Stimulated activated CD4-positive, alpha-beta T cell treated with anti-CD3 and anti-CD28 coated beads, Interleukin-12 subunit alpha, Interleukin-12 subunit beta, amount 100 ng/mL, for 48 hours (primary cell): ENCODE results near the gene PFDN6.

ENCODE experiments used
- DNase-seq, 3 donors: peaks; one replicate each; pipeline ENCODE4 v3.0.0-alpha.2; 2020; ENCODE audit warnings: low read depth in 2 of 3, low spot score in 1 of 3

The PFDN6 gene

GRCh38 chr6:33294086-33294823, 4.9 kb downstream of the PFDN6 start:
- DNase-seq: no peak

GRCh38 chr6:33295621-33296369, 6.4 kb downstream of the PFDN6 start:
- no peak for DNase-seq

- no peak for DNase-seq
Observed at GRCh38 chr6:33296797-33297405, 7.5 kb downstream of the PFDN6 start.

GRCh38 chr6:33297406-33297955, 8.1 kb downstream of the PFDN6 start:
- DNase-seq: no peak

- peak; percentile 46 to 65 (median 60) for DNase-seq
Observed at GRCh38 chr6:33297956-33298772, 8.8 kb downstream of the PFDN6 start.

GRCh38 chr6:33298773-33299236, 9.4 kb downstream of the PFDN6 start, which contains the start of gene RGL2:
Gene RGL2, minus strand, starts transcription at chr6:33298942. Its CDS starts 332 bp downstream, at chr6:33298610.
- peak in 1 of 3 donors; percentile 49 for DNase-seq

GRCh38 chr6:33299237-33299944, 10.0 kb downstream of the PFDN6 start:
- peak; percentile 88 to 92 (median 90) for DNase-seq

- no peak for DNase-seq
Observed at GRCh38 chr6:33301877-33302276, 12.5 kb downstream of the PFDN6 start.

GRCh38 chr6:33304216-33304615, 14.8 kb downstream of the PFDN6 start:
- DNase-seq: no peak

- no peak for DNase-seq
Observed at GRCh38 chr6:33305052-33305451, 15.7 kb downstream of the PFDN6 start.

GRCh38 chr6:33306356-33306755, 17.0 kb downstream of the PFDN6 start:
- no peak for DNase-seq

GRCh38 chr6:33312361-33313104, 23.1 kb downstream of the PFDN6 start:
- peak in 2 of 3 donors; percentile 55 to 68 for DNase-seq

- DNase-seq: no peak
Observed at GRCh38 chr6:33313105-33313708, 23.8 kb downstream of the PFDN6 start.

- peak; percentile 72 to 78 (median 73) for DNase-seq
Observed at GRCh38 chr6:33313709-33314514, 24.5 kb downstream of the PFDN6 start, which contains the start of gene TAPBP. Gene TAPBP, minus strand, starts transcription at chr6:33314078. Its CDS starts 37 bp downstream, at chr6:33314041.

- peak; percentile 52 to 55 (median 52) for DNase-seq
Observed at GRCh38 chr6:33314515-33314942, 25.1 kb downstream of the PFDN6 start.

GRCh38 chr6:33314943-33315792, 25.8 kb downstream of the PFDN6 start:
- no peak for DNase-seq
